COLO668 (cell line): ENCODE measurements around the gene LIX1.

Experiments
- DNase-seq: peaks from one replicate; lab custom pipeline; 2025; ENCODE audit not compliant: unreplicated experiment; lab: John Stamatoyannopoulos, UW

The LIX1 gene

GRCh38 chr5:97077246-97077645, 65.2 kb downstream of the LIX1 start:
- no peak for DNase-seq

- no peak for DNase-seq
Measured at GRCh38 chr5:97076098-97076497, 66.3 kb downstream of the LIX1 start.

GRCh38 chr5:97075649-97076048, 66.8 kb downstream of the LIX1 start:
- DNase-seq: no peak

GRCh38 chr5:97074859-97075489, 67.4 kb downstream of the LIX1 start:
- DNase-seq: no peak

GRCh38 chr5:97073420-97073819, 69.0 kb downstream of the LIX1 start:
- DNase-seq: no peak

GRCh38 chr5:97072696-97073095, 69.7 kb downstream of the LIX1 start:
- no peak for DNase-seq

GRCh38 chr5:97071993-97072392, 70.4 kb downstream of the LIX1 start:
- DNase-seq: no peak

- no peak for DNase-seq
Measured at GRCh38 chr5:97071101-97071500, 71.3 kb downstream of the LIX1 start.

GRCh38 chr5:97070234-97070633, 72.2 kb downstream of the LIX1 start:
- no peak for DNase-seq

GRCh38 chr5:97067296-97067850, 75.0 kb downstream of the LIX1 start:
- DNase-seq: no peak

GRCh38 chr5:97065475-97065874, 76.9 kb downstream of the LIX1 start:
- DNase-seq: no peak

GRCh38 chr5:97063251-97063650, 79.2 kb downstream of the LIX1 start:
- DNase-seq: no peak

GRCh38 chr5:97062046-97062445, 80.4 kb downstream of the LIX1 start:
- peak; percentile 7 for DNase-seq

GRCh38 chr5:97056263-97056662, 86.1 kb downstream of the LIX1 start:
- no peak for DNase-seq

GRCh38 chr5:97049175-97049574, 93.2 kb downstream of the LIX1 start:
- no peak for DNase-seq

- no peak for DNase-seq
Measured at GRCh38 chr5:97047076-97047475, 95.3 kb downstream of the LIX1 start.

GRCh38 chr5:97046270-97046982, 96.0 kb downstream of the LIX1 start:
- DNase-seq: no peak

GRCh38 chr5:97044052-97044451, 98.4 kb downstream of the LIX1 start:
- peak; percentile 3 for DNase-seq

GRCh38 chr5:97043511-97043910, 98.9 kb downstream of the LIX1 start:
- no peak for DNase-seq

GRCh38 chr5:97042996-97043395, 99.4 kb downstream of the LIX1 start:
- DNase-seq: no peak
